Uterus (tissue), 4 donors: ENCODE measurements around the gene ZIC4. TPM values are rescaled to one million over a fixed set of nuclear protein-coding genes. Genes with fewer than 3 reads are reported as not detected.

Experiments used
- DNase-seq, 2 donors: peaks; one replicate each; pipeline ENCODE4 v3.0.0-alpha.2; 2019 to 2020
- H3K27ac ChIP-seq, 2 donors: fragments of 200-600 bp; sonication (generic); 1 replicate in 1 of 2; 2 replicates in 1 of 2; pipeline ENCODE4 v1.5.1; 2016 to 2018
- H3K27me3 ChIP-seq, 2 donors: fragments of 200-600 bp; sonication (generic); one replicate each; pipeline ENCODE4 v1.5.1; 2018 to 2019; ENCODE audit warnings: control low read depth in 1 of 2
- H3K36me3 ChIP-seq, 2 donors: fragments of 200-600 bp; sonication (generic); one replicate each; pipeline ENCODE4 v1.5.1; 2019; ENCODE audit warnings: control low read depth in 1 of 2
- H3K4me1 ChIP-seq, 2 donors: fragments of 200-600 bp; sonication (generic); one replicate each; pipeline ENCODE4 v1.5.1; 2018 to 2019; ENCODE audit warnings: control low read depth in 1 of 2
- H3K4me3 ChIP-seq, 2 donors: fragments of 200-600 bp; sonication (generic); 1 replicate in 1 of 2; 2 replicates in 1 of 2; pipeline ENCODE4 v1.5.1; 2018 to 2019; ENCODE audit warnings: mild to moderate bottlenecking in 1 of 2
- H3K9me3 ChIP-seq, 2 donors: fragments of 200-600 bp; sonication (generic); one replicate each; pipeline ENCODE4 v1.5.1; 2019; ENCODE audit warnings: control low read depth in 1 of 2
- POLR2A ChIP-seq, 2 donors: fragments of 450-650 bp; IDR thresholded peaks; one replicate each; pipeline ENCODE4 v1.6.1; 2016; ENCODE audit warnings: antibody characterized with exemption in 2 of 2, mild to moderate bottlenecking in 1 of 2, moderate library complexity in 1 of 2
- intact Hi-C: fragments of 100-400 bp; cut with DNase I; formaldehyde crosslinking; loops from one replicate; pipeline ENCODE4 v1.15.1; 2023; ENCODE audit warnings: low total_unique reads
- total RNA-seq, 4 donors: library from RNA; depleted of rRNA in 3 of 4; stranded (reverse); fragments of >200 nt in 3 of 4; gene quantifications; one replicate each; pipeline versions ENCODE4 v1.1.0 to v1.2.4, GENCODE V29; 2014 to 2023
- TF ChIP-seq, protein P1 (sequence below), 4 experiments: fragments of 200-600 bp in 2 of 4; fragments of 450-650 bp in 2 of 4; sonication (generic) in 2 of 4; IDR thresholded peaks; one replicate each; pipeline ENCODE4 v1.5.1; 2016 to 2019; ENCODE audit warnings: antibody characterized with exemption in 4 of 4, mild to moderate bottlenecking in 2 of 4, moderate library complexity in 1 of 4
- donor health status: DM: yes; HTN: yes; CAD: no.

The ZIC4 gene
- total RNA-seq, 4 donors from 2014 or later: not detected

DNA sequence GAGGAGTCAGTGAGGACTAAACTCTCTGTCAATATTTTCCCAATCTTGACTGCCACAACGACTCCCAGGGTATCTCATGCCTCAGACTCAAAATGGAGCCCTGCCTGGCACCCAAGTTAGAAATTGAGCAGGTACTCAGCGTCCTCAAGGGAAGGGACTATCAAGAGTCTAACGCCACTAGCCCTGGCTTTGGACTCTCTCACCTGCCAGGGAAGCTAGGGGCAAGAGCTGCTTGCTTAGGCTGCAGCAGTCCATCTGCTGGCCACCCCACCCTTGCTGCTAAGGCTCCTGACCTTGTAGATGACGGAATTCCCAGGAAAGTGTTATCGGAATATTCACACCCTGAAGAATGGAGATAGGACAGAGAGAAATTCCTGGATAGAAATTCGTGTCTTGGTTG, 33.0 kb downstream of the ZIC4 start:
- Histone ChIP-seq H3K4me3 (no peak overlapping the region), H3K4me1 (no peaks in the 10 kb centered on the region), H3K36me3 (no peaks in the 10 kb centered on the region), H3K9me3 (no peaks in the 10 kb centered on the region), H3K27me3 (peaks cover 0 to 82% of the 10 kb centered on the region in 2 donors), H3K27ac (no peak overlapping the region)
- intact Hi-C loops: no loop called here
- TF ChIP-seq, protein P1, sequence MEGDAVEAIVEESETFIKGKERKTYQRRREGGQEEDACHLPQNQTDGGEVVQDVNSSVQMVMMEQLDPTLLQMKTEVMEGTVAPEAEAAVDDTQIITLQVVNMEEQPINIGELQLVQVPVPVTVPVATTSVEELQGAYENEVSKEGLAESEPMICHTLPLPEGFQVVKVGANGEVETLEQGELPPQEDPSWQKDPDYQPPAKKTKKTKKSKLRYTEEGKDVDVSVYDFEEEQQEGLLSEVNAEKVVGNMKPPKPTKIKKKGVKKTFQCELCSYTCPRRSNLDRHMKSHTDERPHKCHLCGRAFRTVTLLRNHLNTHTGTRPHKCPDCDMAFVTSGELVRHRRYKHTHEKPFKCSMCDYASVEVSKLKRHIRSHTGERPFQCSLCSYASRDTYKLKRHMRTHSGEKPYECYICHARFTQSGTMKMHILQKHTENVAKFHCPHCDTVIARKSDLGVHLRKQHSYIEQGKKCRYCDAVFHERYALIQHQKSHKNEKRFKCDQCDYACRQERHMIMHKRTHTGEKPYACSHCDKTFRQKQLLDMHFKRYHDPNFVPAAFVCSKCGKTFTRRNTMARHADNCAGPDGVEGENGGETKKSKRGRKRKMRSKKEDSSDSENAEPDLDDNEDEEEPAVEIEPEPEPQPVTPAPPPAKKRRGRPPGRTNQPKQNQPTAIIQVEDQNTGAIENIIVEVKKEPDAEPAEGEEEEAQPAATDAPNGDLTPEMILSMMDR (IDR thresholded peaks at IDR 0.05): no peak
- TF ChIP-seq POLR2A (IDR thresholded peaks at IDR 0.05): no peak
- no peak for DNase-seq

DNA sequence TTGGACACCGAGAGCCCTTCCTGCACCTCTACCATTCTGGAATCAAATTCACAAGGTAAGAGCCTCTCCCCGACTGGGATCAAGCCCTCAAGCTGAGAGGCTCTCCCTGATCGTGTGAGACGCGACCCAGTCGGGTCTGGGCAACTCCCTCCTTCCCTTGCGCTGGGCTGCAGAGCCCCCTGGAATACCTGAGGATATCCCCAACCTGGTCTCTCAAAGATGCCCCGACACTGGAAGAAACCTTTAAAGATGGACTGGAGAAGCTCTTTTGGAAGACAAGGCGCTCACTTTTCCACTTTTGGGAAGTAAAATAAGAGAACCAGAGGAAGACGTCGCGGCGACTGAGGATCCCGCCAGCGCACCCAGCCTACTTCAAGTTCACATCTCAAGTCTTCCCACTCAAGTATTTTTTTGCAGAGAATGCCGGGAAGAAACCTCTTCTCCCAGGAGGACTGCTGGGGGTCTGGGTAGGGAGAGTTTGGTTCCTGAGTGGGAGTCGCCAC, 33.8 kb downstream of the ZIC4 start:
- Histone ChIP-seq H3K9me3 (no peaks in the 10 kb centered on the region), H3K4me3 (no peak overlapping the region), H3K4me1 (no peaks in the 10 kb centered on the region), H3K27me3 (peaks cover 0 to 82% of the 10 kb centered on the region in 2 donors), H3K27ac (no peak overlapping the region), H3K36me3 (no peaks in the 10 kb centered on the region)
- DNase-seq: no peak
- no peak for TF ChIP-seq POLR2A (IDR thresholded peaks at IDR 0.05)
- TF ChIP-seq, protein P1 (IDR thresholded peaks at IDR 0.05): no peak
- intact Hi-C loops: no loop called here

DNA sequence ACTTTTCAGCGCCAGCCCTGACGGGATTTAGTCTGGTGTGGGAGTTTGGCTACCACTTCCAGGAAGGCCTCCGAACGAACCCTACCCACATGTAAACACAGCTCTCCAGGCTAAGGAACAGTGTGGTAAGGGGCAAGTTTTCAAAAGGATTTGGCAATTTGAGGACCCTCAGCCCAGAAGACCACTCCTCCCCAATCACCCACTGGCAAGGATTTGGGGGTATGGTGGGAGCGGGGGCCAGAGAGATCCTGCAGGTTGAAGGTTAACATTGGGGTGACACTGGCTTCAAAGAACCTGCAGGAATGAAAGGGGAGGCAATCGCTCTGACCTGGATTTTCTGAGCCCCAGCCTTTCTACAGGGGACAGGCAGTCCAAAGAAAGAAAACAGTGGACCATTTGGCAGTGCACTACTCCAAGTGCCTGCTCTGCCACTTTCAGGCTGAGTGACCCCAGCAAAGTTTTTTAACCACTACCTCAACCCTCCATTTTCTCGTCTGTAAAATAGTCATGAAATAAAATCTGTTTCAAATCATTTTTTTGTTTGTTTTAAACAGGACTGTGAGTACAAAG, 34.5 kb downstream of the ZIC4 start:
- DNase-seq: no peak
- Histone ChIP-seq H3K4me3 (no peak overlapping the region), H3K27me3 (peaks cover 5 to 82% of the 10 kb centered on the region in 2 donors), H3K9me3 (no peaks in the 10 kb centered on the region), H3K4me1 (no peaks in the 10 kb centered on the region), H3K27ac (no peak overlapping the region), H3K36me3 (no peaks in the 10 kb centered on the region)
- intact Hi-C loops: no loop called here
- TF ChIP-seq, protein P1 (IDR thresholded peaks at IDR 0.05): no peak
- TF ChIP-seq POLR2A (IDR thresholded peaks at IDR 0.05): no peak

DNA sequence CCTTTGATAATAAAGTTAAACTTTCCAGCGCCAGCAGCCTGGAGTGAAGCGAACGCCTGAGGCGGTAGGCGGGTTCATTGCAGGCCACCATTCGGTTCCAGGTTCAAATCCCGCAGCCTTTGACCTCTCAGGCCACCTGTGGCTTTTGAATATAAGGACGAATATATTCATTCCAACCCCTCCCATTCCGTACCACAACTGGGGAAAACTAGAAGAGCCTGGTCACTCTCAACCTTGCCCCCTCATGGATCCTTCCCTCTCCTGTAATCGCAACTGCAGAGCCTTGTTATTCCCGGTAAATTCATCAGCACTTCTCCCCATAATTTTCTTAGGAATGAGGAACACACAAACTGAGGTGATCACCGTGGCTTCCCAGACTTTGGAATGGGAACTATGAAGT, 35.2 kb downstream of the ZIC4 start:
- no peaks in the 10 kb centered on the region for H3K9me3 ChIP-seq
- no peak for DNase-seq
- intact Hi-C loops: no loop called here
- TF ChIP-seq POLR2A (IDR thresholded peaks at IDR 0.05): no peak
- TF ChIP-seq, protein P1 (IDR thresholded peaks at IDR 0.05): no peak
- H3K4me1 ChIP-seq: no peaks in the 10 kb centered on the region
- H3K27ac ChIP-seq: no peak overlapping the region
- H3K4me3 ChIP-seq: no peak overlapping the region
- no peaks in the 10 kb centered on the region for H3K36me3 ChIP-seq
- peaks cover 6 to 81% of the 10 kb centered on the region in 2 donors for H3K27me3 ChIP-seq

DNA sequence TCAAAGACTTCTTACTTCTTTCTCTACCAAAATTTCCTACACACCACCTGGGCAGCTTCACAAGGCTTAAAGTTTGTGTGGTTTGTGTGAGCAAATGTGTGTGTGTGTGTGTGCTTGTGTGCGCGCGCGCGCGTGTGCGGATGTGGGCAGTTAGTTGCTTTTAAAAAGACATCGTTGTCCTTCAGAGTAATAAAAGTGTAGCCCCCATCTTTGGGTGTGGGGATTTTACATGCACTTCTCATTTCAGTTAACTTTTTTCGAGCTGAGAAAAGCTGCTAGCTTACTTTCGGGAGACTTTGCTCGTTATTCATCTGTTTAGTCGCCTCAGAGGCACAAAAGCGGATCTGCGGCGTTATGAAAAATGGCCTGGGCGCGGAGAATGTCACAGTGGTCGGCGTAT, 36.0 kb downstream of the ZIC4 start:
- H3K27me3 ChIP-seq: peaks cover 6 to 79% of the 10 kb centered on the region in 2 donors
- TF ChIP-seq, protein P1 (IDR thresholded peaks at IDR 0.05): no peak
- no peak for TF ChIP-seq POLR2A (IDR thresholded peaks at IDR 0.05)
- no peak overlapping the region for H3K27ac ChIP-seq
- intact Hi-C loops: no loop called here
- no peak overlapping the region for H3K4me3 ChIP-seq
- no peaks in the 10 kb centered on the region for H3K9me3 ChIP-seq
- no peaks in the 10 kb centered on the region for H3K4me1 ChIP-seq
- DNase-seq: no peak
- no peaks in the 10 kb centered on the region for H3K36me3 ChIP-seq
